ENCODE measurements around the gene FRAS1.

DNA sequence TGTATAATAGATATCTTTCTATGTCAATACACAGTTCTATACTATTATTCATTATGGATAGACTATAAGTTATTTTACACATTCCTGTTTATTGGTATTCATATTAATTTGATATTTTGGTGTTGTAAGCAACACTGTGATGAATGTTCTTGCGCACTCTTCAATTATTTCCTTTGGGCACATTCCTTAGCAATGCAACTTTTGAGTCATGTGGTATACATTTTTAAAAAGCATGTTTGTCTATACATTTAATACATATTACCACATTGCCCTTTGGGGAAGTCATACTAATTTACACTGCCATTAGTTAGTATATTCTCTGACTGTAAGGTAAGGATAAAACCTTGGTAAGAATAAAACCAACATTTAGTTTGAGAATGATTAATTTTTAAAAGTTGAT lies 21.0 kb downstream of the FRAS1 start:
- no peak for TF ChIP-seq POLR2A (IDR thresholded peaks at IDR 0.05)
- TF ChIP-seq POLR2AphosphoS5 (IDR thresholded peaks at IDR 0.05; ENCODE audit: insufficient read depth in 1 of 2, low read depth in 1 of 2), result no peak
- no peak for TF ChIP-seq CTCF (IDR thresholded peaks at IDR 0.05)

Data from vagina (tissue), 2 donors.